KG1 (cell line): ENCODE results near the gene ZSCAN5B.
"Not testable (repeated sequence)": the region's sequence is repeated elsewhere in the genome, so short reads cannot be mapped to it uniquely, and the experiment has no call there.

Experiments used
- DNase-seq: peaks from one replicate; lab custom pipeline; 2025; lab: John Stamatoyannopoulos, UW

Gene ZSCAN5B

GRCh38 chr19:56176310-56176709, 21.3 kb downstream of the ZSCAN5B start:
- DNase-seq, result not testable (repeated sequence)

GRCh38 chr19:56175861-56176307, 21.7 kb downstream of the ZSCAN5B start, which contains the start of gene GALP:
GALP (plus strand) TSS chr19:56176008; CDS start chr19:56177109, 1,101 bp downstream.
- not testable (repeated sequence) for DNase-seq

GRCh38 chr19:56174550-56174949, 23.0 kb downstream of the ZSCAN5B start:
- no peak for DNase-seq

DNA sequence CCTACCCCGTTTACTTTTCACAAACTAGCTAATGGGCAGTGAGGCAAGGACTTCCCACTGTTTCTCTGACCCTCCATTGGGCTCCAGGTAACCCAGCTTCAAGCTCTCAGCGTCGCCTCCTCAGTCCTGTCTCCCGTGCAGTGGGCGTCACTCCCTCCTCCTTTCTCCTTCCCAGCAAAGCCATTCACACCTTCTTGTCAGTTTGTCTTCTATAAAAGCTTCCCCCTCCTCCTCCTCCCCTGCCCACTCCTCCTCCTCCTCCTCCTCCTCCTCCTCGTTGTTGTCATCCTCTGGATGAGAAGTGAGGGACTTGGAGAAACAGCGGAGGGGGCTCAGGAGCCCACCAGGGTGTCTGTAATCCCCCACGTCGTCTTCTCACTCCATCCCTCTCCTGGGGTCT, 23.5 kb downstream of the ZSCAN5B start:
- no peak for DNase-seq

- no peak for DNase-seq
Observed at GRCh38 chr19:56170261-56170660, 27.3 kb downstream of the ZSCAN5B start.

GRCh38 chr19:56167064-56167578, 30.5 kb downstream of the ZSCAN5B start:
- DNase-seq, result no peak

GRCh38 chr19:56163097-56163496, 34.5 kb downstream of the ZSCAN5B start:
- no peak for DNase-seq

DNA sequence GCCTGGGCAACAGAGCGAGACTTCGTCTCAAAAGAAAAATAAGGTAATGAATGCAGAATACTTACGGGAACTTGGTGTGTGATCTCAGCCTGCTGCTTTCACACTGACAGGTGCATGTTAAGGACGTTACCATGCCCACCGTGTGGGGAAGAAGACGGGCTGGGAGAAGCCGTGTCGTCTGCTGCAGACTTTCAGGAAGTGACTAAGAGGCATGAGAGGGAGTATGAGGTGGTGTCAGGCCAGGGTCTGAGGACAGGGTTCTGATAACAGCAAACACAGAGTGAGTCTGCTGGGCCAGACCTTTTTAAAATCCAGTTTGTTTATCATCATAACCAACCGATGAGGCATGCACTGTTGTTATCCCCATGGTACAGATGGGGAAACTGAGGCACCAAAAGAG, 35.3 kb downstream of the ZSCAN5B start:
- peak; percentile 19 for DNase-seq

GRCh38 chr19:56161534-56161933, 36.0 kb downstream of the ZSCAN5B start:
- no peak for DNase-seq

- no peak for DNase-seq
Observed at GRCh38 chr19:56159622-56160271, 37.8 kb downstream of the ZSCAN5B start.

DNA sequence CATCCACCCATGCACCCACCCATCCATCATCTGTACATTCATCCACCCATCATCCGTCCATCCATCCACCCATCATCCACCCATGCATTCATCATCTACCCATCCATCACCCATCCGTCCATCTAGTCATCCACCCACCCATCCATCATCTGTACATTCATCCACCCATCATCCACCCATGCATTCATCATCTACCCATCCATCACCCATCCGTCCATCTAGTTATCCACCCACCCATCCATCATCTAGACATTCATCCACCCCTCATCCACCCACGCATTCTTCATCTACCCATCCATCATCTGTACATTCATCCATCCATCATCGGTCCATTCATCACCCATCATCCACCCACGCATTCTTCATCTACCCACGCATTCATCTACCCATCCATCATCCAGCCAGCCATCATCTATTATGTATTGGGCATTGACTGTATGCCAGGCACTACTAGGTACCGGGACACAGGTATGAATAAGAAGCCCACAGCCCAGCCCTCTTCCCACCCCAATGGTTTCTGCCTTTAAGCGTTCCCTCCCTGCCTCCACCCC, 38.5 kb downstream of the ZSCAN5B start:
- no peak for DNase-seq

- no peak for DNase-seq
Observed at GRCh38 chr19:56158170-56158757, 39.3 kb downstream of the ZSCAN5B start.

- no peak for DNase-seq
Observed at GRCh38 chr19:56156768-56157167, 40.8 kb downstream of the ZSCAN5B start.

DNA sequence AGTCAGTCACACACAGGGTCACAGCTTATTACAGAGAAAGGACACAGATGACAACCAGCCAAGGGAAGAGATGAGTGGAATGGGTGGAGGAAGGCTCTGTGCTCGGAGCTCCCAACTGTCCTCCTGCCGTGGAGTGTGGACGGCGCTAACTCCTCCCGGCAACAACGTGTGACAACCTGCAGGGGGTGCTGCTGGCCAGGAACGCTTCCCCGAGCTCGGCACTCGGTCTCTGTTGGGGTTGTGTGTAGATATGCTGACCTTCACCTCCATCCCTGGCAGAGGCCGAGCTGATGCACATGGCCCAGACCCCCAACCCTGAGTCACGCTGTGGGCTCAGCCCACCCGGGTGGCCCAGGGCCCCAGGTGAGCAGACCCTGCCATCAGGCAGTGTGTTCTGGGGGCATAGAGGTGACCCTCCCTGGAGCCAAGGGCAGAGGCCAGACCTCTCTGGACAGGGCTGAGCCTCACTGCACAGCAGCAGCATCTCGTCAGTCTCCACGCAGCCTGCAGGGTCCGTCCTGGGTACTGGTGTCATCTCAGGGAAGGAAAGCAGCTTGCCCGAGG, 42.4 kb downstream of the ZSCAN5B start:
- no peak for DNase-seq

- DNase-seq, result no peak
Observed at GRCh38 chr19:56153507-56153906, 44.1 kb downstream of the ZSCAN5B start.

GRCh38 chr19:56152644-56153043, 44.9 kb downstream of the ZSCAN5B start:
- no peak for DNase-seq

DNA sequence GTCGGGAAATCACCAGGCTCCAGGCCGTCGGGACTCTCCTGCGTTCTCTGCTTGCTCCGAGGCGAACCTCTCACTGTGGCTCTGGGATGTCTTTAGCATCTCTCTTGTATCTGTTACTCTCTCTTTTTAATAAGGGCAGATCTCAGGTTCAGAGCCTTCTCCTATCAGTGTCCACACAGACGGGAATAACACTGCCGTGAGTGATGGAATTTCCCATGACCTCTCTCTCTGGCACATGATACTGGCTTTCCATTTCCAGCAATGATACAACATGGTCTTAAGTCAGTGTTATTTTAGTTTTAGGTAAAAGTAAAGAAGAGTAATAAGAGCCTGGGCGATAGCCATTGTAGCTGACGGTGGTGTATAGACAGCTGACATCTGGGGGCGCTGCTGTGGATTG, 47.2 kb downstream of the ZSCAN5B start:
- no peak for DNase-seq

GRCh38 chr19:56149656-56150038, 47.9 kb downstream of the ZSCAN5B start:
- DNase-seq, result no peak

DNA sequence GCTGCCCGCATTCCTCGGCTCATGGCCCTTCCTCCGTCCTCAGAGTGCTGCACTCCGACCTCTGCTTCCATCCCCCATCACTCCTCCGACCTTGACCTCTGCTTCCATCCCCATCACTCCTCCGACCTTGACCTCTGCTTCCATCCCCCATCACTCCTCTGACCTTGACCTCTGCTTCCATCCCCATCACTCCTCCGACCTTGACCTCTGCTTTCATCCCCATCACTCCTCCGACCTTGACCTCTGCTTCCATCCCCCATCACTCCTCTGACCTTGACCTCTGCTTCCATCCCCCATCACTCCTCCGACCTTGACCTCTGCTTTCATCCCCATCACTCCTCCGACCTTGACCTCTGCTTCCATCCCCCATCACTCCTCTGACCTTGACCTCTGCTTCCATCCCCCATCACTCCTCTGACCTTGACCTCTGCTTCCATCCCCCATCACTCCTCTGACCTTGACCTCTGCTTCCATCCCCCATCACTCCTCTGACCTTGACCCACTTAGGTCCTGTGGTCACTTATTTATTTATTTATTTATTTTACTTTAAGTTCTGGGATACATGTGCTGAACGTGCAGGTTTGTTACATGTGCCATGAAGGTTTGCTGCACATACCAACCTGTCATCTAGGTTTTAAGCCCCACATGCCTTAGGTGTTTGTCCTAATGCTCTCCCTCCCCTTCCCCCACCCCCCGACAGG, 48.5 kb downstream of the ZSCAN5B start:
- DNase-seq, result not testable (repeated sequence)

DNA sequence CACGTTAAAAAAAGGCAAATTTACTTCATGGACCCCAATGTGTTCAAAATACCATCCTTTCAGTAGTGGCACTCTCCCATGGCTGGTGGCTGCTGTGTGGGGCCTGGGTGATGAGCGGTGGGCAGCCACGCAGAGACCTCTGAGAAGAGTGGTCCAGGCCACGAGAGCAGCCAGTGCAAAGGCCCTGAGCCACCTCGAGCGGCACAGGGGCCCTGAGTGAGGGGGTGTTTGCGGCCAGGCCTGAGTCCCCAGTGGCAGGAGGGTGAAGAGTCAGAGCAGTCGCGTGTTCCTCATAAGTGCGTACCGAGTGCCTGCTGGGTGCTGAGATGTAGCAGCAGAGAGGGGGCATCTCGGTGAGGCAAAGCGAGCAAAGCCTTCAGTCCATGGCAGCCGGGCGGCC, 49.5 kb downstream of the ZSCAN5B start:
- DNase-seq, result no peak

DNA sequence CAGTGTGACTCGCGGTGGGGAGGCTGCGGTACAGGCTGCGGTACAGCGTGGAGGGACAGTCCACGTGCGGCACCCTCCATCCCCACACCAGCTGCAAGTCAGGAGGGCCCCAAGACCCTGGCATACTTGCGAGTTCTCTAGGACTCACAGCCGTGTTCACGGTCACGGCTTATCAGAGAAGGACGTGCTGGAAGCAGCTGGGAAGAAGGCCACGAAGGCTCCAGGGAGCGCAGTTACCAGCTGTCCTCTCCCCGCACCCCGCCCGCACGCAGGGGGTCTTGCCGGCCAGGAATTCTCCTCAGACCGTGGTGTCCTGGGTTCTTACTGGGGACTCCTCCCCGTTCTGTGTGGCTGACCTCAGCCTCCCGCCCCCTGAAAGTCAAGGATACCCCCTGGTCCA, 50.3 kb downstream of the ZSCAN5B start:
- DNase-seq, result no peak

- no peak for DNase-seq
Observed at GRCh38 chr19:56146904-56147303, 50.7 kb downstream of the ZSCAN5B start.
